ENCODE data around the gene ADSL.

DNA sequence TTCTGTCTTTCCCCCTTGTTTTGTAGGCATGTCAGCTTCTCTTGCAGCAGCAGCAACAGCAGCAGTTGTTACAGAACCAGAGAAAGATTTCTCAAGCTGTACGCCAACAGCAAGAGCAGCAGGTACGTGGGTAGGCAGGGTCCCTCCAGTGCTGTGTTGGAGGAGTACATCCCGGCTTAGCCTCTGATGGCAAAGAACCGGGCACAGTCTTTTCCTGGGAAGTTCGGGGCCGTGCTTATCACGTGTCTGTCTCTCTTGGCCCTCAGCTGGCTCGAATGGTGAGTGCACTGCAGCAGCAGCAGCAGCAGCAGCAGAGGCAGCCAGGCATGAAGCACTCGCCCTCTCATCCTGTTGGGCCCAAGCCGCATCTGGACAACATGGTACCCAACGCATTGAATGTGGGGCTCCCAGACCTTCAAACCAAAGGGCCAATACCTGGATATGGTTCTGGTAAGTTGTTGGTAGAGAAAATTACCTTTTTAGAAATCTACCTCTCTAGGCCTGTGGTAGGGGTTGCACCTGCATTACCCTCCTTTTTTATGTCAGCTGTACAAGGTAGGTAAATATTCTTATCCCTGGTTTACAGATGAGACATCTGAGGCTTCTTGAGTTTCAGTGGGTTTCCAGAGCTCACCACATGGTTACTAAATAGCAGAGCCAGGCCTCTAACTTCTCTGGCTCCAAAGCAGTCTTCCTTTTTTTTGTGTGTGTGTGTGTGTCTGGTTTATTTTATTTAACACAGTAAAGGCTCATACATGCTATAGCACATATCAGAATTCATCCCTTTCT, 45.2 kb upstream of the ADSL start:
- TF ChIP-seq, protein P1, sequence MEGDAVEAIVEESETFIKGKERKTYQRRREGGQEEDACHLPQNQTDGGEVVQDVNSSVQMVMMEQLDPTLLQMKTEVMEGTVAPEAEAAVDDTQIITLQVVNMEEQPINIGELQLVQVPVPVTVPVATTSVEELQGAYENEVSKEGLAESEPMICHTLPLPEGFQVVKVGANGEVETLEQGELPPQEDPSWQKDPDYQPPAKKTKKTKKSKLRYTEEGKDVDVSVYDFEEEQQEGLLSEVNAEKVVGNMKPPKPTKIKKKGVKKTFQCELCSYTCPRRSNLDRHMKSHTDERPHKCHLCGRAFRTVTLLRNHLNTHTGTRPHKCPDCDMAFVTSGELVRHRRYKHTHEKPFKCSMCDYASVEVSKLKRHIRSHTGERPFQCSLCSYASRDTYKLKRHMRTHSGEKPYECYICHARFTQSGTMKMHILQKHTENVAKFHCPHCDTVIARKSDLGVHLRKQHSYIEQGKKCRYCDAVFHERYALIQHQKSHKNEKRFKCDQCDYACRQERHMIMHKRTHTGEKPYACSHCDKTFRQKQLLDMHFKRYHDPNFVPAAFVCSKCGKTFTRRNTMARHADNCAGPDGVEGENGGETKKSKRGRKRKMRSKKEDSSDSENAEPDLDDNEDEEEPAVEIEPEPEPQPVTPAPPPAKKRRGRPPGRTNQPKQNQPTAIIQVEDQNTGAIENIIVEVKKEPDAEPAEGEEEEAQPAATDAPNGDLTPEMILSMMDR (conservative IDR thresholded peaks at IDR 0.05 in 1 of 2, IDR thresholded peaks at IDR 0.05 in 1 of 2; ENCODE audit: extremely low read depth in 1 of 2, insufficient read depth in 1 of 2, low read depth in 1 of 2, low read length in 2 of 2), result no peak
- no peak for TF ChIP-seq EZH2 (IDR thresholded peaks at IDR 0.05; ENCODE audit: borderline replicate concordance, low read length)

Measured in mammary epithelial cell (primary cell).